Adrenal gland (tissue), 5 donors: ENCODE measurements around the gene PPP1R12B.
"Not testable (repeated sequence)": the region's sequence is repeated elsewhere in the genome, so short reads cannot be mapped to it uniquely, and the experiment has no call there.

ENCODE experiments used
- POLR2A ChIP-seq, 2 donors: fragments of 450-650 bp; IDR thresholded peaks; one replicate each; pipeline ENCODE4 v1.6.1; 2017; ENCODE audit warnings: antibody characterized with exemption in 2 of 2, mild to moderate bottlenecking in 2 of 2, moderate library complexity in 1 of 2
- TF ChIP-seq, protein P1 (sequence below), 6 experiments: fragments of 450-650 bp in 4 of 6; fragments of 200-600 bp in 2 of 6; sonication (generic) in 1 of 6; IDR thresholded peaks; 1 replicate in 5 of 6; 2 replicates in 1 of 6; pipeline versions ENCODE4 v1.5.1 to v1.8.0; 2016 to 2021; ENCODE audit warnings: antibody characterized with exemption in 6 of 6, mild to moderate bottlenecking in 2 of 6, moderate library complexity in 1 of 6
- donor health status: DM: no; HTN: no; CAD: no.

DNA sequence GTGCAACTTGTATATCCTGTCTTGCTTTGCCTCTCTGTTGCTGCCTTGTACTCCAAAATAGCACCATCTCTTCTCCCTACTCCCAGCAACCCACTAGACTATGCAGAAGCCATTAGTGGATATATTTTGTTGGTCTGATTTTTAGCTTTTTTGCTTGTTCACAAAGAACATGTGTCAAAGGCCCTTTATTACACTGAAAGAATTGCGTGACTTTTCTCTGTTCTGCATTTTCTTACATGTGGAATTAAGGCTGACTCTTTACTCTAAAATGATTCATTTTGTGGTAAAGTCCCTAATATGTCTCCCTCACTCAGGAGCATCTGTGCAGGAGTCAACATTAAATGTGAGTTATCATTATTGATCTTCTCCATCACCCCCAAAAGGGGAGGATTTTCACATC is 182.2 kb downstream of the PPP1R12B start:
- TF ChIP-seq, protein P1, sequence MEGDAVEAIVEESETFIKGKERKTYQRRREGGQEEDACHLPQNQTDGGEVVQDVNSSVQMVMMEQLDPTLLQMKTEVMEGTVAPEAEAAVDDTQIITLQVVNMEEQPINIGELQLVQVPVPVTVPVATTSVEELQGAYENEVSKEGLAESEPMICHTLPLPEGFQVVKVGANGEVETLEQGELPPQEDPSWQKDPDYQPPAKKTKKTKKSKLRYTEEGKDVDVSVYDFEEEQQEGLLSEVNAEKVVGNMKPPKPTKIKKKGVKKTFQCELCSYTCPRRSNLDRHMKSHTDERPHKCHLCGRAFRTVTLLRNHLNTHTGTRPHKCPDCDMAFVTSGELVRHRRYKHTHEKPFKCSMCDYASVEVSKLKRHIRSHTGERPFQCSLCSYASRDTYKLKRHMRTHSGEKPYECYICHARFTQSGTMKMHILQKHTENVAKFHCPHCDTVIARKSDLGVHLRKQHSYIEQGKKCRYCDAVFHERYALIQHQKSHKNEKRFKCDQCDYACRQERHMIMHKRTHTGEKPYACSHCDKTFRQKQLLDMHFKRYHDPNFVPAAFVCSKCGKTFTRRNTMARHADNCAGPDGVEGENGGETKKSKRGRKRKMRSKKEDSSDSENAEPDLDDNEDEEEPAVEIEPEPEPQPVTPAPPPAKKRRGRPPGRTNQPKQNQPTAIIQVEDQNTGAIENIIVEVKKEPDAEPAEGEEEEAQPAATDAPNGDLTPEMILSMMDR (IDR thresholded peaks at IDR 0.05), result not testable (repeated sequence)
- not testable (repeated sequence) for TF ChIP-seq POLR2A (IDR thresholded peaks at IDR 0.05)
